ENCODE results near the gene DNAJC16. TPM values are rescaled to one million over a fixed set of nuclear protein-coding genes. Genes with fewer than 3 reads are reported as not detected.

DNAJC16 gene
- total RNA-seq, 1 experiment from 2014 or later: 18.2 TPM

DNA sequence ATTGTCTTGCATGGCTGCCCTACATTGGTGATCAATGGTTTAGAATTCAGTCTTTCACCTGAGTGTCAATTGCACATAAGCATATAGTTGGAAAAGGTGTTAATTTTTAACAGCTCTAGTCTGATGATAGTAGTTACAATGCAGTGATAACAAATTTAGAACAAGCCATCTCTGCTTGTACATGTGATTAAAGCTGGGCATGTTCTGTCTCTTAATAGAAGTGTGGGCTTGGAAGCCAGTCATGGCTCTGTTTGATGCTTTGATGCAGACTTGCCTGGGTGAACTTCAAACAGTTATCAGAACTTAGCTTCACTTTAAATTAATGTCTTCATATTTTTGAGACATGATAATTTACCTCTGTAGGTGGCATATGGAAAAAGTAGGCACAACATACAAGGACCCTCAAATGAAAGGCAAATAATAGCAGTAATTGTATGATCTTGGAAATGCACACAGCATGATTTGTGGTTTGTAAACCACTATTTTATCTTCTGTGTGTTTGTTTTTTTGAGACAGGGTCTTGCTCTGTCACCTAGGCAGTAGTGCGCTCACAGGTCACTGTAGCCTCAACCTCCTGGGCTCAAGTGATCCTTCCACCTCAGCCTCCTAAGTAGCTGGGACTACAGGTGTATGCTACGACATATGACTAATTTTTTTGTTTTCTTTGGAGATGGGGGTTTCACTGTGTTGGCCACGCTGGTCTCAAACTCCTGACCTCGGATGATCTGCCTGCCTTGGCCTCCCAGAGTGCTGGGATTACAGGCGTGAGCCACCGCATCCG is 94.4 kb downstream of the DNAJC16 start:
- Mint-ChIP-seq H3K4me1 (ENCODE audit: low read depth, unreplicated experiment) (peaks cover 22% of the 10 kb centered on the region), H3K9me3 (ENCODE audit: low read depth, unreplicated experiment) (no peaks in the 10 kb centered on the region), H3K27me3 (ENCODE audit: unreplicated experiment) (no peaks in the 10 kb centered on the region), H3K36me3 (ENCODE audit: insufficient read depth, unreplicated experiment) (peaks cover 37% of the 10 kb centered on the region), H3K27ac (ENCODE audit: unreplicated experiment) (no peak overlapping the region), H3K4me3 (ENCODE audit: low read depth, unreplicated experiment) (no peak overlapping the region)
- DNase-seq: no peak
- intact Hi-C loops (cut with micrococcal nuclease; ENCODE audit: unreplicated experiment): no loop called here
- no peak for TF ChIP-seq CTCF (IDR thresholded peaks at IDR 0.05; ENCODE audit: unreplicated experiment)
- BruUV-seq (replicated peaks): no TSS peak
- CTCF ChIA-PET: interaction anchor here (0.6 kb wide), 1 partner anchor 112 kb away, joined by 4 read pairs; no protein-coding TSS in a partner anchor

DNA sequence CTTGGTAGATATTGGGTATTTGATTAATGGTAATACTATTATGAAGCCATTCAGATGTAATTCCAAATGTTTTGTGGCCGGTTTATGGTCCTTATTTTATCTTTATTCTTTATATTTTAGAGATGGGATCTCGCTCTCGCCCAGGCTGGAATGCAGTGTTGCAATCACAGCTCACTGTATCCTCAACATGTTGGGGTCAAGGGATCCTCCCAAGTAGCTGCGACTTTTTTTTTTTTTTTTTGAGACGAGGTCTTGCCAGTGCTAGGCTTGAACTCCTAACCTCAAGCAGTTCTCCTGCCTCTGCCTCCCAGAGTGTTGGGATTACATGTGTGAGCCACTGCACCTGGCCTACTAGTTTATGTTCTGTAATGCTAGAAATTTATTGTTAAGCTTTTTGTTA is 95.3 kb downstream of the DNAJC16 start:
- H3K9me3 Mint-ChIP-seq (ENCODE audit: low read depth, unreplicated experiment): no peaks in the 10 kb centered on the region
- no peak overlapping the region for H3K27ac Mint-ChIP-seq (ENCODE audit: unreplicated experiment)
- no peak for DNase-seq
- no peak for TF ChIP-seq CTCF (IDR thresholded peaks at IDR 0.05; ENCODE audit: unreplicated experiment)
- peaks cover 31% of the 10 kb centered on the region for H3K36me3 Mint-ChIP-seq (ENCODE audit: insufficient read depth, unreplicated experiment)
- no TSS peak for BruUV-seq (replicated peaks)
- no peak overlapping the region for H3K4me3 Mint-ChIP-seq (ENCODE audit: low read depth, unreplicated experiment)
- intact Hi-C loops (cut with micrococcal nuclease; ENCODE audit: unreplicated experiment): no loop called here
- no peaks in the 10 kb centered on the region for H3K27me3 Mint-ChIP-seq (ENCODE audit: unreplicated experiment)
- peaks cover 22% of the 10 kb centered on the region for H3K4me1 Mint-ChIP-seq (ENCODE audit: low read depth, unreplicated experiment)
- CTCF ChIA-PET: interaction anchor here (0.6 kb wide), 1 partner anchor 112 kb away, joined by 4 read pairs; no protein-coding TSS in a partner anchor

DNA sequence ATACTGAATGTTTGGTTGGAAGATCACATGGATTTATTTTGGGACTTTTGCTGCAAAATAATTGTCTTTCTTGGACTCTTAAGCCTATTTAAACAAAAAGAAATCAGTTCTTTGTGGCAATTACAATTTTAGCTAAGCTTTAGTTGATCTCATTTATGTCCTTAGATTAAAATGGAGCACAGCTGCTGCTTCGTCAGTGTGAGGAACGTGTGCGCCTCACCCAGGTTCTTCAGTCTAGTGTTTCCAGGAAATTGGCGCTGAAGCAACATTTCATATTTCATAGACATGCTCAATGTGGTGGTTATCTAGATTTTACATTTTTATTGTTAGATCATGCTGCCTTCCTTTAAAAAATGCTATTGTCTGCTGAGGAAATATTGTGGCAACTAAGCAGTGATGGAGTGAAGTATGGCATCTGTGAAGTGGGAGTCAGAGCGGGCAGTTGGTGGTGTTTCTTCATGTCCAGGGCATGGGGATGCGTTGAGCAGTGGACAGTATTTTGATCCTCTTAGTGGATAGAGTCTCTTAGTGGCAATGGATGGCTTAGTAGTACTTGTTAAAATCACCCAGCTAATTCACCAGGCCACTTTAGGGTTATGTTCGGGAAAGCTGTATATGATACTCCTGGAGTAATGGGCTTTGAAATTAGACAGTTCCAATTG is 96.2 kb downstream of the DNAJC16 start:
- intact Hi-C loops (cut with micrococcal nuclease; ENCODE audit: unreplicated experiment): no loop called here
- Mint-ChIP-seq H3K27me3 (ENCODE audit: unreplicated experiment) (no peaks in the 10 kb centered on the region), H3K4me1 (ENCODE audit: low read depth, unreplicated experiment) (peaks cover 22% of the 10 kb centered on the region), H3K4me3 (ENCODE audit: low read depth, unreplicated experiment) (no peak overlapping the region), H3K27ac (ENCODE audit: unreplicated experiment) (no peak overlapping the region), H3K36me3 (ENCODE audit: insufficient read depth, unreplicated experiment) (peaks cover 22% of the 10 kb centered on the region), H3K9me3 (ENCODE audit: low read depth, unreplicated experiment) (no peaks in the 10 kb centered on the region)
- BruUV-seq (replicated peaks): no TSS peak
- TF ChIP-seq CTCF (IDR thresholded peaks at IDR 0.05; ENCODE audit: unreplicated experiment): no peak
- CTCF ChIA-PET: no interaction called here
- DNase-seq: no peak

- BruUV-seq (replicated peaks): no TSS peak
- H3K4me3 Mint-ChIP-seq (ENCODE audit: low read depth, unreplicated experiment): no peak overlapping the region
- no peak for TF ChIP-seq CTCF (IDR thresholded peaks at IDR 0.05; ENCODE audit: unreplicated experiment)
- peaks cover 16% of the 10 kb centered on the region for H3K36me3 Mint-ChIP-seq (ENCODE audit: insufficient read depth, unreplicated experiment)
- H3K9me3 Mint-ChIP-seq (ENCODE audit: low read depth, unreplicated experiment): no peaks in the 10 kb centered on the region
- no peak overlapping the region for H3K27ac Mint-ChIP-seq (ENCODE audit: unreplicated experiment)
- no peaks in the 10 kb centered on the region for H3K27me3 Mint-ChIP-seq (ENCODE audit: unreplicated experiment)
- CTCF ChIA-PET: no interaction called here
- peaks cover 22% of the 10 kb centered on the region for H3K4me1 Mint-ChIP-seq (ENCODE audit: low read depth, unreplicated experiment)
- no peak for DNase-seq
- intact Hi-C loops (cut with micrococcal nuclease; ENCODE audit: unreplicated experiment): no loop called here
These were observed 96.8 kb downstream of the DNAJC16 start for GRCh38 chr1:15623435-15623834.
